Small intestine (tissue), 7 donors: ENCODE measurements around the gene CYBRD1. TPM values are rescaled to one million over a fixed set of nuclear protein-coding genes. Genes with fewer than 3 reads are reported as not detected.

ENCODE experiments used
- DNase-seq, 2 donors: peaks; one replicate each; pipeline versions ENCODE4 v3.0.0 to v3.0.0-alpha.2; 2013
- FAIRE-seq: peaks from 2 replicates; lab custom pipeline; 2012; peaks lifted over from hg19 to GRCh38; lab: Jason Lieb, UNC
- H3K27ac ChIP-seq, 3 donors: one replicate each; pipeline ENCODE4 v1.5.1; 2013; ENCODE audit warnings: low read length in 2 of 3, mild to moderate bottlenecking in 2 of 3, control low read depth in 1 of 3, inconsistent platforms in 1 of 3, low read depth in 1 of 3, moderate library complexity in 1 of 3
- H3K27me3 ChIP-seq, 3 donors: one replicate each; pipeline ENCODE4 v1.6.1; 2013; ENCODE audit warnings: low read length in 3 of 3, inconsistent platforms in 1 of 3; ENCODE audit not compliant: control insufficient read depth in 3 of 3, insufficient read depth in 3 of 3
- H3K36me3 ChIP-seq, 3 donors: one replicate each; pipeline ENCODE4 v1.6.1; 2013; ENCODE audit warnings: low read length in 3 of 3, inconsistent platforms in 1 of 3, low read depth in 1 of 3, mild to moderate bottlenecking in 1 of 3, moderate library complexity in 1 of 3; ENCODE audit not compliant: control insufficient read depth in 3 of 3, insufficient read depth in 2 of 3
- H3K4me1 ChIP-seq, 3 donors: one replicate each; pipeline ENCODE4 v1.6.1; 2013; ENCODE audit warnings: low read length in 2 of 3, inconsistent platforms in 1 of 3, low read depth in 1 of 3, mild to moderate bottlenecking in 1 of 3, moderate library complexity in 1 of 3; ENCODE audit not compliant: control insufficient read depth in 3 of 3, insufficient read depth in 2 of 3
- H3K4me3 ChIP-seq, 3 donors: one replicate each; pipeline ENCODE4 v1.5.1; 2013; ENCODE audit warnings: low read length in 3 of 3, control low read depth in 1 of 3, inconsistent platforms in 1 of 3, low read depth in 1 of 3, mild to moderate bottlenecking in 1 of 3, moderate library complexity in 1 of 3
- H3K9me3 ChIP-seq, 2 donors: one replicate each; pipeline ENCODE4 v1.6.1; 2013; ENCODE audit warnings: low read depth in 1 of 2, low read length in 1 of 2; ENCODE audit not compliant: control insufficient read depth in 2 of 2, insufficient read depth in 1 of 2
- WGBS, 3 donors: extraction: QIAGEN DNeasy Blood & Tissue Kit; methylation state at CpG; one replicate each; pipeline ENCODE4 v1.1.7; 2013; 5-methylcytosine and 5-hydroxymethylcytosine counted together
- polyA plus RNA-seq, 4 donors: library from polyadenylated mRNA; stranded (reverse) in 3 of 4; unstranded in 1 of 4; fragments of 200-250 nt in 3 of 4; fragments of 120-200 nt in 1 of 4; gene quantifications; one replicate each; pipeline versions ENCODE4 v1.2.1 to v1.2.3, GENCODE V29; 2013
- donor health status: healthy with polysubstance abuse.
- donor health status: control.
- donor health status: control.
- donor health status: Bipolar disorder and iron deficiency.
- donor health status: healthy.

The CYBRD1 gene
- polyA plus RNA-seq, 4 donors = 12.4 to 305 (median 182) TPM

DNA sequence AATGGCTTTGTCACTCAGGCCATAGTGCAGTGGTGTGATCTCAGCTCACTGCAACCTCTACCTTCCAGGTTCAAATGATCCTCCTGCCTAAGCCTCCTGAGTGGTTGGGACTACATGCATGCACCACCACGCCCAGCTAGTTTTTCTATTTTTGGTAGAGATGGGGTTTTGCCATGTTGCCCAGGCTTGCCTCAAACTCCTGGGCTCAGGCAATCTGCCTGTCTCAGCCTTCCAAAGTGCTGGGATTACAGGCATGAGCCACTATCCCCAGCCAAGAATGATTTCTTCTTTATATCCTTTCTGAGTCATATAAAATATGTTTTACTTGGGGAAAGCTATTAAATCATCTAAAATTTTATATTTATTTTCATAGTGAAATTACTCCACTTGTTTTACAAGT lies 61.3 kb downstream of the CYBRD1 start:
- 84 to 90% (median 85%) methylated on average over 1 of the region's 1 CpG for WGBS, 3 donors
- H3K4me3 ChIP-seq = no peak overlapping the region

DNA sequence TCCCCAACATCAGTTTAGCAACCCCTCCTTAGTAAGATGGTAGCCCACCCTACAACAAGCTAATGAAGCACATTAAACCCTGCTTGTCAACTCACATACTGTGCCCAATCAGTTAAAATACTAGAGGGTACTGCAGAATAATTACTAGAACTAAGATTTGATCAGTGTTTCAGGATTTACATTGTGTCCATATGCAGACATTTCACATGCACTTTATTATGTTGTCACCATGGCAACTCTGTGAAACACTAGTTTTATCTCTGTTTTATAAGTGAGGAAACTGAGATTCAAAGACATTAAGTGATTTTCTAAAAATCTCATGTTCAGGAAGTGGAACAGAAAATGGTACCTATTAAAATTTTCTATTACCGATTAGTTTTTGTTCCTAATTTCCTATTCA lies 61.7 kb downstream of the CYBRD1 start:
- FAIRE-seq (no peak), DNase-seq (no peak)
- Histone ChIP-seq H3K4me1 (no peaks in the 10 kb centered on the region), H3K27me3 (no peaks in the 10 kb centered on the region), H3K36me3 (no peaks in the 10 kb centered on the region), H3K27ac (no peak overlapping the region), H3K9me3 (no peaks in the 10 kb centered on the region), H3K4me3 (no peak overlapping the region)
- WGBS, 3 donors = 84 to 91% (median 86%) methylated on average over 1 of the region's 1 CpG

More for the DNA sequence above, 61.3 kb downstream of the CYBRD1 start:
- H3K27me3 ChIP-seq = no peaks in the 10 kb centered on the region
- DNase-seq (no peak), FAIRE-seq (no peak)
- no peaks in the 10 kb centered on the region for H3K36me3 ChIP-seq
- H3K9me3 ChIP-seq = no peaks in the 10 kb centered on the region
- H3K27ac ChIP-seq = no peak overlapping the region
- H3K4me1 ChIP-seq = no peaks in the 10 kb centered on the region

DNA sequence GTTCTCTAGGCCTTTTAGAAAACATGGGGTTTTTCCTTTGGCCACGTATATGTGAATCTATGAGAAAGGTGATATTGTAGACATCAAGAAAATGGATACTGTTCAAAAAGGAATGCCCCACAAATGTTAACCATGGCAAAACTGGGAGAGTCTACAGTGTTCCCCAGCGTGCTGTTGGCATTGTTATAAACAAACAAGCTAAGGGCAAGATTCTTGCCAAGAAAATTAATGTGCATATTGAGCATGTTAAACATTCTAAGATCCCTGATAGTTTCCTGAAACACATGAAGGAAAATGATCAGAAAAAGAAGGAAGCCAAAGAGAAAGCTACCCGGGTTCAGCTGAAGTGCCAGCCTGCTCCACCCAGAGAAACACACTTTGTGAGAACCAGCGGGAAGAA lies 64.9 kb downstream of the CYBRD1 start:
- no peak for DNase-seq
- Histone ChIP-seq H3K9me3 (peaks cover 0 to 3% of the 10 kb centered on the region in 2 donors), H3K27ac (no peak overlapping the region), H3K4me3 (no peak overlapping the region), H3K4me1 (no peaks in the 10 kb centered on the region), H3K36me3 (no peaks in the 10 kb centered on the region), H3K27me3 (peaks cover 0 to 5% (median 0%) of the 10 kb centered on the region in 3 donors)
- FAIRE-seq = no peak
- 82 to 89% (median 85%) methylated on average over 4 of the region's 4 CpGs for WGBS, 3 donors

DNA sequence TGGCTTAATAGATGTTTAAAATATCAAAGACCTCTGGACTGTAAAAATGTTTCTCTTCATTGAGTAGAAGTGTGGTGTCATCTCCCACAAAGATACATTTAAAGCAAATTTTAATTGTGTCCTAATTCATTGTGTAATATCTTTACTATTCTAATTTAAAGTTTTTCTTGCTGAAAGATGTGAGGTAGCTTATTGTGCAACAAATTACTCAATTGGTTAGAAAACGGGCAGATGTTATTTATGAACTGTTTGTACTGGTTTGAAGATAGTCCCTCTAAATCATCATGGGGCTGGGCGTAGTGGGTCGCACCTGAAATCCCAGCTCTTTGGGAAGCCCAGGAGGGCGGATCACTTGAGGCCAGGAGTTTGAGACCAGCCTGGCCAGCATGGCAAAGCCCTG lies 65.3 kb downstream of the CYBRD1 start:
- 78 to 86% (median 82%) methylated on average over 4 of the region's 4 CpGs for WGBS, 3 donors

DNA sequence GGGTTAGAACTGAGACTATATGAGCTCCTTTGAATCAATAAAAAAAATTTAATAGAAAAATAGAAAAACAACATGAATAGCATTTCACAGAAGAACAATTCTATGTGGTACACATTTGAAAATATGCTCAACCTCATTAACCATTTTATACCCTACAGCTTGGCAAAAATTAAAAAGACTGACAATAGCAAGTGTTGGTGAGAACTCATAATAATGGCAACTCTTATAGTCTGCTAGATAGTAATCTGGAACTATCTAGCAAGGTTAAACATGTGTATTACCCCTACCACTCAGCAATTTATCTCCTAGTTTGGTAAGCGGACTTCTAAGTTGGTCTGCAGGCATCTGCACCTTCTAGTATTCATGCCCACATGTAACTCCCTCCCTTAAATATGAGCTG lies 67.8 kb downstream of the CYBRD1 start:
- peaks cover 0 to 5% (median 0%) of the 10 kb centered on the region in 3 donors for H3K27me3 ChIP-seq
- WGBS, 3 donors = 88 to 100% (median 89%) methylated on average over 1 of the region's 1 CpG
- no peak overlapping the region for H3K4me3 ChIP-seq
- H3K9me3 ChIP-seq = peaks cover 0 to 3% of the 10 kb centered on the region in 2 donors
- no peak for FAIRE-seq
- H3K27ac ChIP-seq = no peak overlapping the region
- no peaks in the 10 kb centered on the region for H3K36me3 ChIP-seq
- H3K4me1 ChIP-seq = no peaks in the 10 kb centered on the region
- DNase-seq = no peak

More for the DNA sequence above, 65.3 kb downstream of the CYBRD1 start:
- Histone ChIP-seq H3K27ac (no peak overlapping the region), H3K9me3 (peaks cover 0 to 3% of the 10 kb centered on the region in 2 donors), H3K27me3 (peaks cover 0 to 5% (median 0%) of the 10 kb centered on the region in 3 donors), H3K4me3 (no peak overlapping the region), H3K36me3 (no peaks in the 10 kb centered on the region), H3K4me1 (no peaks in the 10 kb centered on the region)
- FAIRE-seq (no peak), DNase-seq (no peak)

DNA sequence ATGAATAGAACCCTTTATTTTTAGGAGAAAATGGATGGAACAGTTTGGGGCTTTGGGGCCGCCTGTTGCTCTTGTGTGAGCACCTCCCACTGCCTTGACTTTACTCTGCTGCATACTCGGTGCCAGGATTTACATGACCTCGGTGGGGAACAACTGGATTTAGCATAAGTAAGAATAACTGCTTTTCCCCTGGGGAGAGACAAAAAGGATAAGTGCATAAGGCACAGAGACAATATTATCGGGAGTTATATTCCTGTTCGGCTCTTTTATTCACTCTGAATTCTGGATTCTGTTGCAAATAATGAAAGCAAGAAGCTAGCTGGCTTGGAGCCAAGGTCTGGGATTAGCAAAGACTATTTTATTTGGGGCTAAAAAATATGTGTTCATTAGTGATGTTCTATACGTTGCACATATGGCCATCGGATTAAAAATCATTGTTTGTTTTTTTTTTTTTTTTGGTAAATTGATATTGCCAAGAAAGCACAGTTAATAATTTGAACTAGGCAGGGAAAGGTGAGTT lies 69.8 kb downstream of the CYBRD1 start:
- Histone ChIP-seq H3K9me3 (peaks cover 0 to 3% of the 10 kb centered on the region in 2 donors), H3K27ac (no peak overlapping the region), H3K27me3 (peaks cover 0 to 5% (median 0%) of the 10 kb centered on the region in 3 donors), H3K36me3 (no peaks in the 10 kb centered on the region), H3K4me1 (no peaks in the 10 kb centered on the region), H3K4me3 (no peak overlapping the region)
- DNase-seq (no peak), FAIRE-seq (no peak)
- WGBS, 3 donors = 36 to 52% (median 48%) methylated on average over 7 of the region's 7 CpGs

DNA sequence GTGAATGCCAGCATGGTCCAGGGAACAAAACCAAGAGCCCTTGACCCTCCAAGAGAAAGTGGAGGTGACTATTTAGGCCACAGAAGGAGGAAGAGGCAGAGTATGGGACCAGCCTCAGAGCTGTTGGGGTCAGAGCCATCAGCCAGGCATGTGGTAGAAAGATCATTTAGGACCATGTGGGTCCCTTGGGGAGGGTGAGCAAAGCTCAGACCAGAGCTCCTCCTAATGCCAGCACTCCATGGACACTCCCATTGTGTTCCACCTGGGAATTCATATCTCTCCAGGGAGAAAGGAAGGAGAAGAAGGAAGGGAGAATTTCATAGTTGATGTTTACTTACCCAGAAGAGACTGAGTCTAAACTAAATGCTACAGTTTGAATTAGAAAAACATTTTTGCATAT lies 73.2 kb downstream of the CYBRD1 start:
- Histone ChIP-seq H3K4me3 (no peak overlapping the region), H3K27me3 (peaks cover 0 to 8% (median 0%) of the 10 kb centered on the region in 3 donors), H3K9me3 (peaks cover 0 to 2% of the 10 kb centered on the region in 2 donors), H3K36me3 (no peaks in the 10 kb centered on the region), H3K27ac (no peak overlapping the region), H3K4me1 (no peaks in the 10 kb centered on the region)
- FAIRE-seq = no peak
- no peak for DNase-seq

DNA sequence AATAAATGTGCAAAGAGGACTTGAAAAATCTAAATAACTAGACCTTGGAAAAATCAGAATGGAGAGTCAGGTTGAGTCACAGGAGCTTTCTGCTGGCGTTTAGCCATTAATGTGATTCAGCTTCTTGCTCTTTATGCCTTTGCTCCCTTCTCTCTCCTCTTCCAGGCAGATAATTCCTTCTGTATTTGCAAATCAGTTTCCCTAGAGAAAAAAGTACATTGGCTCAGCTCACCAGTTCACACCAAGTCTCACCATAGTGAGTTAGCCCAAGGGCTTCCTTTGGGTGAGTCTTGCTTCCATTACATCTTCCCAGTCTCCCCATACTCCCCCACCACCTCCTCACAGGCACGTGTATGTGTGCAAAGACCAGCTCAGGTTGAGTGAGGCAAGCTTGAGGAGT lies 73.6 kb downstream of the CYBRD1 start:
- FAIRE-seq (no peak), DNase-seq (no peak)
- no peak overlapping the region for H3K27ac ChIP-seq
- no peaks in the 10 kb centered on the region for H3K36me3 ChIP-seq
- H3K4me1 ChIP-seq = no peaks in the 10 kb centered on the region
- no peak overlapping the region for H3K4me3 ChIP-seq
- WGBS, 3 donors = 52 to 71% (median 68%) methylated on average over 2 of the region's 2 CpGs
- H3K9me3 ChIP-seq = no peaks in the 10 kb centered on the region
- peaks cover 0 to 4% (median 0%) of the 10 kb centered on the region in 3 donors for H3K27me3 ChIP-seq
